DOHH2 (cell line): ENCODE data around the gene MAF.

Source experiments
- H3F3A ChIP-seq: fragments of 200-600 bp; sonication (generic), shearing (Covaris generic); 2 replicates; pipeline ENCODE4 v1.6.0; 2016; ENCODE audit warnings: antibody characterized with exemption, mild to moderate bottlenecking; ENCODE audit not compliant: control insufficient read depth, insufficient read depth
- H3K27ac ChIP-seq: fragments of 200-600 bp; sonication (generic); 2 replicates; pipeline ENCODE4 v1.5.1; 2014; ENCODE audit warnings: low read depth, mild to moderate bottlenecking, low read length, moderate library complexity
- H3K27me3 ChIP-seq: fragments of 200-600 bp; sonication (generic); 2 replicates; pipeline ENCODE4 v1.6.1; 2014; ENCODE audit warnings: mild to moderate bottlenecking, low read length, mixed read lengths; ENCODE audit not compliant: control insufficient read depth
- H3K36me3 ChIP-seq: fragments of 200-600 bp; sonication (generic); 2 replicates; pipeline ENCODE4 v1.6.1; 2014; ENCODE audit warnings: mild to moderate bottlenecking, low read length, moderate library complexity, mixed read lengths; ENCODE audit not compliant: control insufficient read depth
- H3K4me1 ChIP-seq: fragments of 200-600 bp; sonication (generic); 2 replicates; pipeline ENCODE4 v1.6.1; 2014; ENCODE audit warnings: mild to moderate bottlenecking, low read length, mixed read lengths; ENCODE audit not compliant: control insufficient read depth
- H3K4me2 ChIP-seq: fragments of 200-600 bp; sonication (generic); 2 replicates; pipeline ENCODE4 v1.6.0; 2014; ENCODE audit warnings: mild to moderate bottlenecking, low read length, moderate library complexity
- H3K4me3 ChIP-seq: fragments of 200-600 bp; sonication (generic); 2 replicates; pipeline ENCODE4 v1.5.1; 2014; ENCODE audit warnings: mild to moderate bottlenecking, low read length, mixed read lengths
- H3K79me2 ChIP-seq: fragments of 200-600 bp; sonication (generic); 2 replicates; pipeline ENCODE4 v1.6.1; 2014; ENCODE audit warnings: mild to moderate bottlenecking, low read length, mixed read lengths; ENCODE audit not compliant: control insufficient read depth
- H3K9me2 ChIP-seq: fragments of 200-600 bp; sonication (generic); replicated peaks from 2 replicates; pipeline ENCODE4 v1.6.1; 2014; ENCODE audit warnings: mild to moderate bottlenecking, low read length, mixed read lengths; ENCODE audit not compliant: control insufficient read depth
- H3K9me3 ChIP-seq: fragments of 200-600 bp; sonication (generic); 2 replicates; pipeline ENCODE4 v1.6.1; 2014; ENCODE audit warnings: antibody characterized with exemption, low read length, mixed read lengths; ENCODE audit not compliant: control insufficient read depth, insufficient read depth
- H4K20me1 ChIP-seq: fragments of 200-600 bp; sonication (generic); 2 replicates; pipeline ENCODE4 v1.6.0; 2014; ENCODE audit warnings: low read depth, mild to moderate bottlenecking, antibody characterized with exemption, low read length, moderate library complexity; ENCODE audit not compliant: control insufficient read depth, insufficient read depth
- CTCF ChIP-seq: fragments of 200-600 bp; sonication (generic); IDR thresholded peaks from one replicate; pipeline ENCODE4 v1.5.1; 2014; ENCODE audit warnings: antibody characterized with exemption, mild to moderate bottlenecking, low read depth, low read length; ENCODE audit not compliant: poor library complexity, severe bottlenecking
- EZH2phosphoT487 ChIP-seq: fragments of 200-600 bp; sonication (generic); IDR thresholded peaks from 2 replicates; pipeline ENCODE4 v1.6.1; 2017; ENCODE audit warnings: borderline replicate concordance, mild to moderate bottlenecking, antibody characterized with exemption, low read length, moderate library complexity, mixed read lengths

The MAF gene

GRCh38 chr16:79557421-79557820 is 43.1 kb downstream of the MAF start:
- Histone ChIP-seq H3F3A (no peaks in the 10 kb centered on the region), H3K79me2 (no peaks in the 10 kb centered on the region), H3K27ac (no peak overlapping the region), H4K20me1 (no peaks in the 10 kb centered on the region), H3K9me3 (no peaks in the 10 kb centered on the region), H3K9me2 (no peaks in the 10 kb centered on the region), H3K36me3 (no peaks in the 10 kb centered on the region), H3K27me3 (peaks cover 6% of the 10 kb centered on the region), H3K4me2 (no peak overlapping the region), H3K4me3 (no peak overlapping the region), H3K4me1 (no peaks in the 10 kb centered on the region)
- no peak for TF ChIP-seq CTCF
- TF ChIP-seq EZH2phosphoT487, result no peak

GRCh38 chr16:79554912-79555311 is 45.6 kb downstream of the MAF start:
- H3K36me3 ChIP-seq, result no peaks in the 10 kb centered on the region
- no peaks in the 10 kb centered on the region for H3K4me1 ChIP-seq
- H3K4me2 ChIP-seq, result no peak overlapping the region
- no peaks in the 10 kb centered on the region for H4K20me1 ChIP-seq
- H3K9me2 ChIP-seq, result no peaks in the 10 kb centered on the region
- no peaks in the 10 kb centered on the region for H3F3A ChIP-seq
- H3K27ac ChIP-seq, result no peak overlapping the region
- H3K9me3 ChIP-seq, result no peaks in the 10 kb centered on the region
- peaks cover 6% of the 10 kb centered on the region for H3K27me3 ChIP-seq
- no peaks in the 10 kb centered on the region for H3K79me2 ChIP-seq
- H3K4me3 ChIP-seq, result no peak overlapping the region
- TF ChIP-seq EZH2phosphoT487 (no peak), CTCF (no peak)

DNA sequence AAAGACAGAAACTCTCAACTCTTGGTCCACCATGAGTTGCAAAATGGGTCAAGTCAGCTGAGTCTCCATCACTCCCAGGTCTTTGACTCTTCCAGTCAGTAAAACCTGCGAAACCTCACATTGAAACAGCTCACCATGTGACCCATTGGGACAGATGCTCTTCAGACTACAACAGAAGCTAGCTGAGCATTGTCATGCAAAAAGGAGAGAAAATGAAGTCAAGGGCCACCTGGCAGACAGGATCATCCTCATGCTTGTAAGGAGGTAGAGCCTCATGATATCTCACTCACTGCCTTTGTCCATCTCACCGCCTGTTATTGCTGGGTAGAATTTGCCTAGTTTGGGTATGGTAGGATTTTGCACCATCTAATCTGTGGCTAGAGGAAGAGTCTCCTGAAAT is 50.2 kb downstream of the MAF start:
- Histone ChIP-seq H4K20me1 (no peaks in the 10 kb centered on the region), H3F3A (no peaks in the 10 kb centered on the region), H3K9me2 (no peaks in the 10 kb centered on the region), H3K4me2 (no peak overlapping the region), H3K9me3 (no peaks in the 10 kb centered on the region), H3K79me2 (no peaks in the 10 kb centered on the region), H3K27me3 (peaks cover 4% of the 10 kb centered on the region), H3K36me3 (no peaks in the 10 kb centered on the region), H3K4me3 (no peak overlapping the region), H3K27ac (no peak overlapping the region), H3K4me1 (no peaks in the 10 kb centered on the region)
- no peak for TF ChIP-seq EZH2phosphoT487
- TF ChIP-seq CTCF, result no peak

GRCh38 chr16:79547085-79547484 is 53.5 kb downstream of the MAF start:
- Histone ChIP-seq H3K79me2 (no peaks in the 10 kb centered on the region), H3K36me3 (no peaks in the 10 kb centered on the region), H3K27me3 (no peaks in the 10 kb centered on the region), H3F3A (no peaks in the 10 kb centered on the region), H3K27ac (no peak overlapping the region), H3K4me1 (no peaks in the 10 kb centered on the region), H3K4me3 (no peak overlapping the region), H4K20me1 (no peaks in the 10 kb centered on the region), H3K9me2 (no peaks in the 10 kb centered on the region), H3K9me3 (no peaks in the 10 kb centered on the region), H3K4me2 (no peak overlapping the region)
- TF ChIP-seq EZH2phosphoT487, result no peak
- no peak for TF ChIP-seq CTCF
